ENCODE data around the gene LAD1. TPM values are rescaled to one million over a fixed set of nuclear protein-coding genes. Genes with fewer than 3 reads are reported as not detected.

The LAD1 gene
- total and polyA plus RNA-seq, 2 of the 13 experiments (the other 11 are each of a cell fraction or from before 2014, with no cell fraction given) = 10.8 to 65.6 TPM

GRCh38 chr1:201396861-201397464 is 2.2 kb downstream of the LAD1 start (continued):
- peak; percentile 90 for TF ChIP-seq ZFY (CRISPR knock-in tag; IDR thresholded peaks at IDR 0.05)
- no peak for TF ChIP-seq SRSF9 (IDR thresholded peaks at IDR 0.05; ENCODE audit: borderline replicate concordance, insufficient read depth, low read depth, low read length, poor library complexity, severe bottlenecking)
- no peak for TF ChIP-seq JUN (CRISPR knock-in tag; IDR thresholded peaks at IDR 0.05)
- TF ChIP-seq DMTF1 (CRISPR knock-in tag; IDR thresholded peaks at IDR 0.05) = no peak
- TF ChIP-seq ARID2 (CRISPR knock-in tag; IDR thresholded peaks at IDR 0.05; ENCODE audit: borderline replicate concordance) = no peak
- no peak for TF ChIP-seq ZKSCAN8 (CRISPR knock-in tag; IDR thresholded peaks at IDR 0.05; ENCODE audit: borderline replicate concordance)
- TF ChIP-seq PLRG1 (conservative IDR thresholded peaks at IDR 0.05) = no peak
- TF ChIP-seq ZNF296 (CRISPR knock-in tag; conservative IDR thresholded peaks at IDR 0.05) = peak; percentile 77
- TF ChIP-seq RFX5 (IDR thresholded peaks at IDR 0.05; ENCODE audit: low read depth, low read length) = peak; percentile 84
- peak; percentile 29; the same call in 1 of the 2 replicates for TF ChIP-seq ZNF333 (CRISPR knock-in tag; IDR thresholded peaks at IDR 0.05; ENCODE audit: borderline replicate concordance)
- no peak for TF ChIP-seq ZNF724P (CRISPR knock-in tag; IDR thresholded peaks at IDR 0.05; ENCODE audit: borderline replicate concordance)
- TF ChIP-seq MTERF4 (CRISPR knock-in tag; IDR thresholded peaks at IDR 0.05) = no peak
- no peak for TF ChIP-seq ZNF124 (CRISPR knock-in tag; IDR thresholded peaks at IDR 0.05)
- no peak for TF ChIP-seq CENPBD1 (CRISPR knock-in tag; IDR thresholded peaks at IDR 0.05; ENCODE audit: borderline replicate concordance, low read depth)
- TF ChIP-seq ZBTB3 (CRISPR knock-in tag; IDR thresholded peaks at IDR 0.05; ENCODE audit: borderline replicate concordance, low read depth) = no peak
- peak; percentile 46; the same call in 1 of the 2 replicates for TF ChIP-seq RCOR2 (CRISPR knock-in tag; IDR thresholded peaks at IDR 0.05)
- TF ChIP-seq EEA1 (CRISPR knock-in tag; IDR thresholded peaks at IDR 0.05; ENCODE audit: borderline replicate concordance) = 0 out of 2 replicates have a peak, but pooled peaks have one; percentile 47
- TF ChIP-seq ONECUT2 (CRISPR knock-in tag; IDR thresholded peaks at IDR 0.05) = no peak
- TF ChIP-seq ETV5 (CRISPR knock-in tag; IDR thresholded peaks at IDR 0.05; ENCODE audit: borderline replicate concordance) = peak; percentile 35; the same call in 1 of the 2 replicates
- peak; percentile 58; the same call in 1 of the 2 replicates for TF ChIP-seq GABPB1 (CRISPR knock-in tag; IDR thresholded peaks at IDR 0.05)
- no peak for TF ChIP-seq FOXP4 (CRISPR knock-in tag; IDR thresholded peaks at IDR 0.05)
- no peak for TF ChIP-seq WIZ (CRISPR knock-in tag; IDR thresholded peaks at IDR 0.05)
- no peak for TF ChIP-seq ZNF607 (CRISPR knock-in tag; IDR thresholded peaks at IDR 0.05; ENCODE audit: borderline replicate concordance)
- TF ChIP-seq ZNF749 (CRISPR knock-in tag; IDR thresholded peaks at IDR 0.05; ENCODE audit: borderline replicate concordance) = no peak
- TF ChIP-seq ZNF792 (CRISPR knock-in tag; IDR thresholded peaks at IDR 0.05) = peak; percentile 62; the same call in 1 of the 2 replicates

Measured in HepG2 (cell line).